ENCODE measurements around the gene NDUFAB1. TPM values are rescaled to one million over a fixed set of nuclear protein-coding genes. Genes with fewer than 3 reads are reported as not detected.

The NDUFAB1 gene
- total and polyA plus RNA-seq, 2 experiments from 2014 or later = 119 to 243 TPM

DNA sequence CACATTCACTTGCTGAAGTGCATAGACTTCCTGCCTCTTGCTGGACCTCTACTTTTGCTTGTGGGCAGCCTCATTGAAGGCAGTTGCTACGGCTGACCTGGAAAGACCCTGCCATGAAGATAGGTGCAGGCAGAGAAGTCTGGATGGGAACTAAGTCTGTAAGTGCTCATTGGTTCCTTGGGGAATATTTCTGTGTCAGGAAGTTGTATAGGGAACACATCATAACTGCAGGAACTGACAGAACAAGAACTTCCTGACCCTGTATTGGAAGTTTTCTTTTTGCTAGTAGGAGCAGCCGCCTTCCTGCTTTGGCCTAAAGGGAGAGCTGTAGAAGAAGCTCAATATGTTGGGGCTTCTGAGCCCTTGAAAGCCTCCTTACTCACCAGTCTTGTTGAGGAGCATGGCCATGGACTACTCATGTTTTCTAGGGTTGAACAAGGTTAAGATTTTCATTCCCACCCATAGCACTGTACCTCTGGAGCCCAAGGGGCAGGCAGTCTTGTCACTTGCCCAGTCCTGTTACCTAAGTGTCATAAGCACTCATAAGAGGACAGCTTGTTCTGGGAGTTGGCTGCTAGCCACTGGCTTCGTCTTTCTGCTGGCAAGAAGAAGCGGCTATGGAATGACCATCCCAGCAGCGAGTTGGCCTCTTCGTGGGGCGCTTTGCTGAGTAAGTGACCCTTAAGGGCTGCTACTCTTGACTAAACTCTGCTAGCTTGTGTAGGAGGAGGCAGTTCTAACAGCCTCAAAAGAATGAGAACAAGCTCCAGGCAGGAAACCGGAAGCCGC is 31.3 kb downstream of the NDUFAB1 start:
- Histone ChIP-seq H4K20me1 (ENCODE audit: insufficient read depth, poor library complexity, severe bottlenecking) (peaks cover 4% of the 10 kb centered on the region), H3K4me3 (no peak overlapping the region), H3K4me2 (no peak overlapping the region), H3K27ac (no peak overlapping the region), H3K27me3 (no peaks in the 10 kb centered on the region), H3K9me2 (replicated peaks; ENCODE audit: insufficient read depth) (no peaks in the 10 kb centered on the region), H2AFZ (no peak overlapping the region), H3K36me3 (replicated peaks; ENCODE audit: insufficient read depth, low read depth) (no peaks in the 10 kb centered on the region), H3K4me1 (ENCODE audit: insufficient read depth) (no peaks in the 10 kb centered on the region), H3K9me3 (ENCODE audit: low read depth) (no peaks in the 10 kb centered on the region), H3K79me2 (peaks cover 18% of the 10 kb centered on the region)
- 97% methylated on average over 9 of the region's 9 CpGs for WGBS (ENCODE audit: low lambda C conversion rate, missing lambda C conversion rate)
- TF ChIP-seq EZH2phosphoT487 (IDR thresholded peaks at IDR 0.05; ENCODE audit: low read depth, severe bottlenecking, unreplicated experiment) (no peak), CTCF (IDR thresholded peaks at IDR 0.05; ENCODE audit: poor library complexity) (no peak), EZH2 (IDR thresholded peaks at IDR 0.05; ENCODE audit: borderline replicate concordance) (no peak)
- no peak for DNase-seq (ENCODE audit: low spot score)

GRCh38 chr16:23563186-23563585 is 32.9 kb downstream of the NDUFAB1 start:
- Histone ChIP-seq H3K79me2 (peaks cover 34% of the 10 kb centered on the region), H3K4me3 (no peak overlapping the region), H3K27me3 (no peaks in the 10 kb centered on the region), H3K4me1 (ENCODE audit: insufficient read depth) (peaks cover 12% of the 10 kb centered on the region), H3K9me3 (ENCODE audit: low read depth) (no peaks in the 10 kb centered on the region), H4K20me1 (ENCODE audit: insufficient read depth, poor library complexity, severe bottlenecking) (peaks cover 4% of the 10 kb centered on the region), H3K27ac (no peak overlapping the region), H2AFZ (no peak overlapping the region), H3K9me2 (replicated peaks; ENCODE audit: insufficient read depth) (no peaks in the 10 kb centered on the region), H3K36me3 (replicated peaks; ENCODE audit: insufficient read depth, low read depth) (no peaks in the 10 kb centered on the region), H3K4me2 (no peak overlapping the region)
- no peak for DNase-seq (ENCODE audit: low spot score)
- no peak for TF ChIP-seq EZH2phosphoT487 (IDR thresholded peaks at IDR 0.05; ENCODE audit: low read depth, severe bottlenecking, unreplicated experiment)
- 93% methylated on average over 5 of the region's 6 CpGs for WGBS (ENCODE audit: low lambda C conversion rate, missing lambda C conversion rate)

- Histone ChIP-seq H4K20me1 (ENCODE audit: insufficient read depth, poor library complexity, severe bottlenecking) (peaks cover 4% of the 10 kb centered on the region), H3K9me2 (replicated peaks; ENCODE audit: insufficient read depth) (no peaks in the 10 kb centered on the region), H3K79me2 (peaks cover 39% of the 10 kb centered on the region), H3K4me3 (no peak overlapping the region), H3K9me3 (ENCODE audit: low read depth) (no peaks in the 10 kb centered on the region), H3K4me2 (no peak overlapping the region), H2AFZ (no peak overlapping the region), H3K4me1 (ENCODE audit: insufficient read depth) (peaks cover 12% of the 10 kb centered on the region), H3K27ac (no peak overlapping the region), H3K27me3 (no peaks in the 10 kb centered on the region), H3K36me3 (replicated peaks; ENCODE audit: insufficient read depth, low read depth) (no peaks in the 10 kb centered on the region)
- TF ChIP-seq EZH2 (IDR thresholded peaks at IDR 0.05; ENCODE audit: borderline replicate concordance) (no peak), CTCF (IDR thresholded peaks at IDR 0.05; ENCODE audit: poor library complexity) (no peak), EZH2phosphoT487 (IDR thresholded peaks at IDR 0.05; ENCODE audit: low read depth, severe bottlenecking, unreplicated experiment) (no peak)
- WGBS (ENCODE audit: low lambda C conversion rate, missing lambda C conversion rate) = 95% methylated on average over 13 of the region's 13 CpGs
- DNase-seq (ENCODE audit: low spot score) = no peak
Measured at GRCh38 chr16:23562505-23562904, 33.6 kb downstream of the NDUFAB1 start.

DNA sequence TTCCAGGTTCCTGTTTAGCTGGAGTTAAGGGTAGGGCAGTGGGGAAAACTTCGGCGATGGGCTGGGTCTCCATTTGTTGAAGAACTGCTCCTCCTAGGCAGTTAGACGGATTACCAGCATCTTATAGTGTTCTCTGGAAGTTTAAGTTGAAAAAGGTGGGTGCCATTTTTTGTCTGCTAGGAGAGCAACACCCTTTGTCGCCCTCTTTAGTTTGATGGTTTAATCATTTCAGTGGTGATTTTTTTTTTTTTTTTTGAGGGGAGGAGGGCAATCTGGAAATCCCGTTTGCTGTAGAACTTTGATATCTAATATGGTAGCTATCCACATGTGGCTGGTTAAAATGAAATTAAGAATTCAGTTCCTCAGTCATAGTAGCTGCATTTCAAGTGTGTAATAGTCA is 34.5 kb downstream of the NDUFAB1 start:
- no peak for DNase-seq (ENCODE audit: low spot score)
- TF ChIP-seq EZH2phosphoT487 (IDR thresholded peaks at IDR 0.05; ENCODE audit: low read depth, severe bottlenecking, unreplicated experiment) = no peak
- no peak for TF ChIP-seq CTCF (IDR thresholded peaks at IDR 0.05; ENCODE audit: poor library complexity)
- 86% methylated on average over 5 of the region's 5 CpGs for WGBS (ENCODE audit: low lambda C conversion rate, missing lambda C conversion rate)
- no peak overlapping the region for H3K4me2 ChIP-seq
- peaks cover 4% of the 10 kb centered on the region for H4K20me1 ChIP-seq (ENCODE audit: insufficient read depth, poor library complexity, severe bottlenecking)
- H3K4me1 ChIP-seq (ENCODE audit: insufficient read depth) = peaks cover 14% of the 10 kb centered on the region
- H3K79me2 ChIP-seq = peaks cover 41% of the 10 kb centered on the region
- no peaks in the 10 kb centered on the region for H3K9me2 ChIP-seq (replicated peaks; ENCODE audit: insufficient read depth)
- no peak overlapping the region for H3K4me3 ChIP-seq
- H3K27me3 ChIP-seq = no peaks in the 10 kb centered on the region
- H3K9me3 ChIP-seq (ENCODE audit: low read depth) = no peaks in the 10 kb centered on the region
- no peaks in the 10 kb centered on the region for H3K36me3 ChIP-seq (replicated peaks; ENCODE audit: insufficient read depth, low read depth)
- H3K27ac ChIP-seq = no peak overlapping the region
- no peak overlapping the region for H2AFZ ChIP-seq

Data from hepatocyte (in vitro differentiated cells).